ENCODE data around the gene QSER1.

- no peak for TF ChIP-seq CTCF (IDR thresholded peaks at IDR 0.05)
- no peak for TF ChIP-seq POLR2A (IDR thresholded peaks at IDR 0.05)
Observed at GRCh38 chr11:32895471-32895870, 2.9 kb downstream of the QSER1 start.

Measured in body of pancreas (tissue), 4 donors.